Stimulated activated CD8-positive, alpha-beta memory T cell treated with anti-CD3 and anti-CD28 coated beads, Interleukin-4, amount 100 ng/mL, for 1 hour (primary cell): ENCODE measurements around the gene ZNF280A.
A peak's percentile ranks its signal among the peaks of the same experiment; 100 is the strongest.
"Not testable (repeated sequence)": the region's sequence is repeated elsewhere in the genome, so short reads cannot be mapped to it uniquely, and the experiment has no call there.

ENCODE experiments used
- DNase-seq, 2 donors: peaks; one replicate each; pipeline ENCODE4 v3.0.0-alpha.2; 2020; ENCODE audit warnings: low read depth in 2 of 2, low spot score in 1 of 2

ZNF280A gene

GRCh38 chr22:22469527-22469926 is 50.5 kb downstream of the ZNF280A start:
- no peak for DNase-seq

DNA sequence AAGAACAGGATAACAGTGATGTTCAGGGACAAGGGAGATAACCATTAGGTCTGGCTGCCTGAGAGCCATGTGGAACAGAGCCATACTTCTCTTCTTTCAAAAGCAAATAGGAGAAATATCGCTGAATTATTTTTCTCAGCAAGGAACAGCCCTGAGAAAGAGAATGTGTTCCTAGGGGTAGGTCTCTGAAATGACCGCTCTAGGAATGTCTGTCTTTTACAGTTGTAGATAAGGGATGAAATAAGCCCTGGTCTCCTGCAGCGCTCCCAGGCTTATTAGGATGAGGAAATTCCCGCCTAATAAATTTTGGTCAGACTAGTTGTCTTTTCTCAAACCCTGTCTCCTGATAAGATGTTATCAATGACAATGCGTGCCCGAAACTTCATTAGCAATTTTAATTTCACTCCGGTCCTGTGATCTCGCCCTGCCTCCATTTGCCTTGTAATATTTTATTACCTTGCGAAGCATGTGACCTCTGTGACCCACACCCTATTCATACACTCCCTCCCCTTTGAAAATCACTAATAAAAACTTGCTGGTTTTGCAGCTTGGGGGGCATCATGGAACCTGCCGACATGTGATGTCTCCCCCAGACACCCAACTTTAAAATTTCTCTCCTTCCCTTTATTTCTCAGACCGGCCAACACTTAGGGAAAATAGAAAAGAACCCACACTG is 51.1 kb downstream of the ZNF280A start:
- DNase-seq = not testable (repeated sequence)

DNA sequence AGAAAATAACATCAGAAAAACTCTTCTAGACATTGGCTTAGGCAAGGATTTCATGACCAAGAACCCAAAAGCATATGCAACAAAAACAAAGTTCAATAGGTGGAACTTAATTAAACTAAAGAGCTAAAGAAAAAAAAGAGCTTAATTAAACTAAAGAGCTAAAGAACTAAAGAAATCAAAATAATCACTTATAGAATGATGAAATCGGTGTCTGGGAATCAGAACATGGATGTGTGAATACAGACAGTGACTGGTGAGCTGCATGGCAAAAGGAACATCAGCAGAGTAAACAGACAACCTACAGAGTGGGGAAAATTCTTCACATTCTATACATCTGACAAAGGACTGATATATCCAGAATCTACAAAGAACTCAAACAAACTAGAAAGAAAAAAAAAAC is 53.0 kb downstream of the ZNF280A start:
- no peak for DNase-seq

GRCh38 chr22:22465782-22466181 is 54.3 kb downstream of the ZNF280A start:
- DNase-seq = no peak

DNA sequence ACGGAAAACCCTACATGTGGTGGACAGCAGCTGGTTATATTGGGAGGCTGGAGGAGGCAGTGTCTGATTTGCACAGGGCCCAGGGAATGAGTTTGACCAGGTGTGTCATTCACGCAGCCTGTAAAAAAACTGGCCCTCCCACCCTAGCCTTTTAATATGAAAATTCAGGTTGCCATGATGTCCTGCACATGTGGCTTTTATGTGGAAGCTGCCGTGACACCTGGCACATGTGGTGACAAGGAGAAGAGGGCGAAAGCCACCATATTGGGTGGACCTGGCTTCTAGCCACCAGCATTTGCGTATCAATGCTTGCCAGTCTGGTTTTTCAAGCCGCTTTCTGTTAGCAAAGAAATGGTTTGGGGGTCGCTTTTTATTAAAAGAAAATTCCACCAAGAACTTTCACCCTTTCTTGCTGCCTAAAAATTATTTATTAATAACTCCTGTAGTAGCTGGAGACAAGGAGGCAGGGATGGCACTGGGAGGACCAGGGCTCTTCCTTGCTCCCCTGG is 54.9 kb downstream of the ZNF280A start:
- no peak for DNase-seq

DNA sequence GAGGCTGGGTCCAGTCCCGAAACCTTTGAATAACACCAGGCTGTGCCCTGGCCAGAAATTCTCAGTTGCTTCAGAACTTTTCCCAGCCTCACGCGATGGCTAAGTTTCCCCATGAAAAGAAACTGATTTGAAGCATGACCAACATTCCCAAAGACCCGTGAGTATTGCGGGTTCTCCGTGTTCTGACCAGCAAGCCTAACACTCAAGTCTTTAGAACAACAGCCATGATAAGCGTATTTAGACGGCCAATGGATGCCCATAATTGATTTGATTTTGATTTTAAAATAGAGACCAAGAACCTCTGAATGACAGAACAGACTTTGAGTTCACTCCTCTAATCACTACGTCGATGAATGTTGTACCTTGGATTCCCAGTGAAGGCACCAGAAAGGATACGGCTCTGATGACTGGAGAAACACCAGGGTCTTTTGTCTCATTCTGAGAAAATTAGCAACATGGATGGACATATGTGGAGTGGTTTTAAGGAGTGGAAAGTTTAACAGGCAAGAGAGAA is 55.5 kb downstream of the ZNF280A start:
- no peak for DNase-seq

GRCh38 chr22:22463855-22464540 is 56.1 kb downstream of the ZNF280A start:
- peak in 1 of 2 donors; percentile 14 for DNase-seq
